Fibroblast of the aortic adventitia (primary cell): ENCODE results near the gene NOL11. TPM values are rescaled to one million over a fixed set of nuclear protein-coding genes. Genes with fewer than 3 reads are reported as not detected.
"Not testable (repeated sequence)": the region's sequence is repeated elsewhere in the genome, so short reads cannot be mapped to it uniquely, and the experiment has no call there.

Experiments
- DNase-seq: peaks from one replicate; pipeline ENCODE4 v3.0.0-alpha.2; 2010; ENCODE audit warnings: low read depth
- H3K4me3 ChIP-seq: 2 replicates; pipeline ENCODE4 v1.5.1; 2011; ENCODE audit warnings: low read depth, mild to moderate bottlenecking, control low read depth, low read length, moderate library complexity
- total RNA-seq: library from RNA; depleted of rRNA; stranded (reverse); fragments of >200 nt; gene quantifications from 2 replicates; pipeline ENCODE4 v1.2.3, GENCODE V29; 2012; ENCODE audit warnings: low replicate concordance
- TF ChIP-seq, protein P1 (sequence below): IDR thresholded peaks from 2 replicates; pipeline ENCODE4 v1.5.1; 2011; ENCODE audit warnings: mild to moderate bottlenecking, low read length, control low read depth, inconsistent platforms; ENCODE audit not compliant: insufficient read depth

NOL11 gene
- total RNA-seq, 1 donor, result 45.8 TPM

DNA sequence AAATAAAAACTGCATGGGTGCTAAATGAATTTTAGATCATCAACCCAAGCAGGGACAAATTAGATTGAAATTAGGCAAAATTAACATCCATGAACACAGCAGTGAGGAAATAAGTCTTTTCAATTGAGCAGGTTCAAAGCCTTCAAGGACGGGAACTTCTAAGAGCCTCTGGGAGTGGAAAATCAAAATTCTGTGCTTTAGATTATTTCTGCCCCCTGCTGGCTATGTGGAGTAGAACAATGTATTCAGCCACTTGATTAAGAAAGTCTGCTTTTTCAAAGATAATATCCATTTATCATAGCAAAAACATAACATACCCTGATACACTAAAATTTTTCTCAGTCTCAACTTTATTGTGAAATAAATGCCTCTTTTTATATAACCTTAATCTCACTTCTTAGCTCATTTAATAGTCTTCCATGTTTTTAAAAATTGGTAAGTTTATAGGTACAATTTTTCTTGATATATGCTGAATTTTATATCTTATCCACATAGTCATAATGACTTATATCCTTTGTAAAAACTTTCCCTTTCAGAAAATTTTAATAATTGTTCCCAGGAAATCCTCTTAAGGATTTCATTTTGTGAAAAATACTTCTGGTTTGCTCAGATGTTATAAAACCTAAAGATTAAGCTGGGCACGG lies 28.1 kb upstream of the NOL11 start:
- TF ChIP-seq, protein P1, sequence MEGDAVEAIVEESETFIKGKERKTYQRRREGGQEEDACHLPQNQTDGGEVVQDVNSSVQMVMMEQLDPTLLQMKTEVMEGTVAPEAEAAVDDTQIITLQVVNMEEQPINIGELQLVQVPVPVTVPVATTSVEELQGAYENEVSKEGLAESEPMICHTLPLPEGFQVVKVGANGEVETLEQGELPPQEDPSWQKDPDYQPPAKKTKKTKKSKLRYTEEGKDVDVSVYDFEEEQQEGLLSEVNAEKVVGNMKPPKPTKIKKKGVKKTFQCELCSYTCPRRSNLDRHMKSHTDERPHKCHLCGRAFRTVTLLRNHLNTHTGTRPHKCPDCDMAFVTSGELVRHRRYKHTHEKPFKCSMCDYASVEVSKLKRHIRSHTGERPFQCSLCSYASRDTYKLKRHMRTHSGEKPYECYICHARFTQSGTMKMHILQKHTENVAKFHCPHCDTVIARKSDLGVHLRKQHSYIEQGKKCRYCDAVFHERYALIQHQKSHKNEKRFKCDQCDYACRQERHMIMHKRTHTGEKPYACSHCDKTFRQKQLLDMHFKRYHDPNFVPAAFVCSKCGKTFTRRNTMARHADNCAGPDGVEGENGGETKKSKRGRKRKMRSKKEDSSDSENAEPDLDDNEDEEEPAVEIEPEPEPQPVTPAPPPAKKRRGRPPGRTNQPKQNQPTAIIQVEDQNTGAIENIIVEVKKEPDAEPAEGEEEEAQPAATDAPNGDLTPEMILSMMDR, result peak; percentile 72

DNA sequence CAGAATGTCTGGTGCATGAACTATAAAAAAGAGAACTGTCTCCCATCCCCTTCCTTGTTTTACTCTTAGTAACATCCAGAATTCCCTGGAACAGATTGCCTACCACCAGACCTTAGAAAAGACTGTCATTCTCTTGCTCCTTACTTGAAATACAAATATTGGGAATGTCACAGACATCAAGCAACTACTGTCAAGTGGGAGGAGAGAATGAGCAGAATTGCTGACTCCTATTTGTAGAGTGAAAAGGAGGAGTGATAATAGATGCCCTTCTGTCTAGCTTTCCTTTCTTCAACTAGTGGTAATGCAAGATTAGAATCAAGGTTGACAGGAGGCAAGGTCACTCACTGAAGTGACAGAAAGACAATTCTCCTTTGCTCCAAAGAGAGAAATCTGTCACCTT lies 23.9 kb upstream of the NOL11 start:
- TF ChIP-seq, protein P1, result no peak
- H3K4me3 ChIP-seq, result no peak overlapping the region
- DNase-seq, result no peak

More for the DNA sequence above, 28.1 kb upstream of the NOL11 start:
- peak; percentile 85 for DNase-seq
- H3K4me3 ChIP-seq, result no peak overlapping the region

DNA sequence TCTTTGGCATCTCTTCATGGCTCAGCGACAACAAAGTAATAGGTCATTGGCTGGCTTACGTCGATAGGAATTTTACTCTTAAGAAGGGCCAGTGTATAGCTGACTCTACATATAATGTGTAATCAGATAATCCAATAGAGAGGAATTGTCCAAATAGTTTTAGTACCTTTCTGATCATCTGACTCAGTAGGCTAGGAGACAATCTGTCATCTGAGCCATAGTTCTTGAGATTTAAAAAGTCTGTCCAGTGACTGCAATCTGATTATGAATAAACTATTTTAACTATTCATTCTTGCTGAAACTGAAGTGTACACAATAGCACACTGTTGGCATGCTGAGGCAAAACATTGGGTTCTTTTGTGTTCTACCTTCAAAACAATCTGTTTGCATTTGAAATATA lies 21.4 kb upstream of the NOL11 start:
- DNase-seq, result peak; percentile 44
- H3K4me3 ChIP-seq, result no peak overlapping the region
- TF ChIP-seq, protein P1, result no peak

DNA sequence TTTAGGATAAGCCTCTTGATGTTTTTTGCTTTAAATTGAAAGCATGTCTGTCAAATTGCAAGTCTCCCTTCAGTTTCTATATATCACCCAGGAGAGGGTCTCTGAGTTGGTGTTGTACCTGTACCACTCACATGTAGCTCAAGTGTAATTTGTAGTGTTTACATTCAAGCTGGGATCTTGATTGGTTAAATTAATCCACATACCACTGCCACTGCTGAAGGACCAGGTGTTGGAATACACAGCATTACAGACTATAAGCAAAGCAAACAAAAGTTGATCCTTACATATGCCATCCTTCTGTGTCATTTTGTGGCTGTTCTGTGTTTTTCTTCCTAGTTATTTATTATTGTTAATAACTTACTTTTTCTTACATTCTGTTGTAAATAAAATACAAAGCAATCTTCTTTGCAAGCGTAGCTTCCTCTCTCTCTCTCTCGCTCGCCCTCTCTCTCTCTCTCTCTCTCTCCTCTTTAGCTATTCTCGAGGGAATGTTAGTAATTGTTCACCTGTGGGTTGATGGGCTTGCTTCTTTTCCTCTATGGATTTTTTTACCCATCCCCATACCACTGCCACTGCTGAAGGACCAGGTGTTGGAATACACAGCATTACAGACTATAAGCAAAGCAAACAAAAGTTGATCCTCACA lies 20.8 kb upstream of the NOL11 start:
- DNase-seq, result no peak
- no peak overlapping the region for H3K4me3 ChIP-seq
- TF ChIP-seq, protein P1, result no peak

DNA sequence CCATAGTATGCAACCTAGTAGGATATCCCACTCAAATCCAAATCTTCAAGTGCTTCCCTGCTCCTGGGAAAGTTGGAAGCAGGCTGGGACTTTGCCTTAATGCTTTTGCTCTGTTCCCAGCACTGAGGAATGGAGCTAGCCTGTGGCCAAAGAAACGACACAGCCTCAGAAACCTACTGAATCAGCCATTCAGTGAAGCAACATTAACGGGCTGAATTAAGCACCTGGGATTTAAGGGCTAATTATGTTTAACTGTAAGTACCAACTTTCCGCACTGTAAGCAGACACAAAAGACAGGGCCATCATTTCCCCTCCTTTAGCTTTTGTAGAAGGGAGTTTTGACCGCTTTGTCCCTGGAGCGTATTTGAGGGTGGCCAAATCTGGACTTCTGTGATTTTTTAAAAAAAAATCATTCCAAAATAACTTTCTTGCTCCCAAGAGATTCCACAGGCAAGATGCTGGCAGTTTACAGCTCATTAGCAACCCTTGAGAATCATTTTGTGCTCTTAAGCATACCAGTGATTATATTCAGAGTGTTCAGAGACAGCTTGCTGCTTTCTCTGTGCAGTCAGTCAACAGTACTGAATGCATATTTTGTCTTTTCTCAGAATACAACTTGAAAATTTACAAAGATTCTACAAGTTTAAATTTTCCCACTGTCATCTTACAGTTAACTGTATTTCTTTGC lies 17.6 kb upstream of the NOL11 start:
- TF ChIP-seq, protein P1, result no peak
- no peak overlapping the region for H3K4me3 ChIP-seq
- no peak for DNase-seq

DNA sequence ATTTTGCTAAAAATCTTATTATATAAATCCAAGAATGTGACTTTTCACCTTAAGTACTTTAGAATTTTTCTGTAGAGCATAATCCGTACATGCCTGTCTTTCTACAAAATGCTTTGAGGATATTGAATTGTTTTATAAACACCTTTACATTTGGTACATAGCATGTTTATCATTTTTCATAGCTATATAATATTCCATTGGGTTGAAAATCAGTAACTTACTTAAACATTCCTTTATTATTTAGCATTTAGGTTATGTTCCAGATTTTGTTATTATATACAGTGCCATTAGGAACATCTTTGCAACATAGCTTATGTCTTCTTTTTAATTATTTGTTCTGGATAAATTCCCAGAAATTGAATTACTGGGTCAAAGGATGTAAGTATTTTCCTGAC lies 17.0 kb upstream of the NOL11 start:
- DNase-seq, result no peak
- no peak overlapping the region for H3K4me3 ChIP-seq
- TF ChIP-seq, protein P1, result no peak

DNA sequence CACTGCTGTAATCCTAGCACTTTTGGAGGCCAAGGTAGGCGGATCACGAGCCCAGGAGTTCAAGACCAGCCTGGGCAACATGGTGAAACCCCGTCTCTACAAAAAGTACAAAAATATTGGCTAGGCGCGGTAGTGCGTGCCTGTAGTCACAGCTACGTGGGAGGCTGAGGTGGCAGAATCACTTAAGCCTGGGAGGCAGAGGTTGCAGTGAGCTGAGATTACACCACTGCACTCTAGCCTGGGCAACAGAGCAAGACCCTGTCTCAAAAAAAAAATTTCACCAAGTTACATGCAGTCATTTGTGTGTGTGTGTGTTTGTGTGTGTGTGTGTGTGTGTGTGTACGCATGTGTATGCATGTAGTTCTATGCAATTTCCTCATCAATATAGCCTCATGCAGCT lies 14.9 kb upstream of the NOL11 start:
- H3K4me3 ChIP-seq, DNase-seq: not testable (repeated sequence)
